Psoas muscle (tissue), 8 donors: ENCODE measurements around the gene MOCS1. TPM values are rescaled to one million over a fixed set of nuclear protein-coding genes. Genes with fewer than 3 reads are reported as not detected.
A peak's percentile ranks its signal among the peaks of the same experiment; 100 is the strongest.

Source experiments
- ATAC-seq, 4 donors: fragments of 200-7000 bp; cut with Tn5 transposase; one replicate each; pipeline ENCODE4 v1.9.1; 2020; ENCODE audit warnings: moderate library complexity in 3 of 4, mild to moderate bottlenecking in 2 of 4
- DNase-seq, 2 donors: peaks; one replicate each; pipeline ENCODE4 v3.0.0-alpha.2; 2020
- H3K27ac ChIP-seq: fragments of 200-600 bp; one replicate; pipeline ENCODE4 v1.8.0; 2022
- H3K27me3 ChIP-seq, 3 donors: fragments of 200-600 bp in 1 of 3; one replicate each; pipeline versions ENCODE4 v1.6.1 to v1.8.0; 2013 to 2022; ENCODE audit warnings: low read length in 2 of 3, mild to moderate bottlenecking in 2 of 3, moderate library complexity in 1 of 3; ENCODE audit not compliant: insufficient read depth in 3 of 3
- H3K36me3 ChIP-seq, 2 donors: fragments of 200-600 bp in 1 of 2; one replicate each; pipeline versions ENCODE4 v1.6.1 to v1.8.0; 2013 to 2022; ENCODE audit warnings: low read depth in 1 of 2, mild to moderate bottlenecking in 1 of 2, moderate library complexity in 1 of 2; ENCODE audit not compliant: insufficient read depth in 1 of 2
- H3K4me1 ChIP-seq: fragments of 200-600 bp; one replicate; pipeline ENCODE4 v1.8.0; 2022
- H3K4me3 ChIP-seq: fragments of 200-600 bp; one replicate; pipeline ENCODE4 v1.8.0; 2022; ENCODE audit warnings: mild to moderate bottlenecking
- H3K9me3 ChIP-seq: fragments of 200-600 bp; one replicate; pipeline ENCODE4 v1.8.0; 2022
- CTCF ChIP-seq: fragments of 200-600 bp; IDR thresholded peaks from one replicate; pipeline ENCODE4 v1.8.0; 2022; ENCODE audit warnings: antibody characterized with exemption
- WGBS, 3 donors: extraction: QIAGEN DNeasy Blood & Tissue Kit; methylation state at CpG; one replicate each; pipeline versions ENCODE4 v1.1.6 to v1.1.7; 2013; 5-methylcytosine and 5-hydroxymethylcytosine counted together
- intact Hi-C, 2 donors: fragments of 100-400 bp; cut with DNase I; formaldehyde crosslinking; loops; one replicate each; pipeline versions ENCODE4 v1.11.0 to v1.14.2; 2022
- polyA plus RNA-seq, 3 donors: library from polyadenylated mRNA; stranded (reverse); fragments of 200-250 nt; gene quantifications; one replicate each; pipeline ENCODE4 v1.2.3, GENCODE V29; 2013
- total RNA-seq, 4 donors: library from RNA; stranded (reverse); fragmentation: NEBNext Ultra II Directional in 2 of 4; extraction: Animal tissue kit (Norgen Biotek cat#: 25700) in 2 of 4; gene quantifications; one replicate each; pipeline versions ENCODE4 v1.2.1 to v1.2.4, GENCODE V29; 2021 to 2023
- donor health status: healthy with polysubstance abuse.
- donor health status: DM: no; HTN: no; CAD: no; lungs with moderate emphysema.
- donor health status: Bipolar disorder and iron deficiency.
- donor health status: healthy.
- donor health status: DM: yes; HTN: yes; CAD: no.
- donor health status: DM: no; HTN: no; CAD: no.
- donor health status: DM: no; HTN: no; CAD: no.
- donor health status: DM: yes; HTN: yes; CAD: no.

The MOCS1 gene
- total and polyA plus RNA-seq, 7 donors: 17.3 to 44.2 (median 32.5) TPM

- Histone ChIP-seq H3K27me3 (no peaks in the 10 kb centered on the region), H3K36me3 (peaks cover 0 to 53% of the 10 kb centered on the region in 2 donors), H3K4me3 (no peak overlapping the region), H3K27ac (no peak overlapping the region), H3K4me1 (peaks cover 24% of the 10 kb centered on the region), H3K9me3 (no peaks in the 10 kb centered on the region)
- intact Hi-C loops: loop anchor here (5.0 kb wide), 1 partner anchor 515 kb away; no protein-coding TSS in a partner anchor
- WGBS, 3 donors: 47 to 91% (median 69%) methylated on average over 4 of the region's 4 CpGs
- ATAC-seq: no peak
- DNase-seq: no peak
- no peak for TF ChIP-seq CTCF
Observed at GRCh38 chr6:39891976-39892375, 42.3 kb downstream of the MOCS1 start.

DNA sequence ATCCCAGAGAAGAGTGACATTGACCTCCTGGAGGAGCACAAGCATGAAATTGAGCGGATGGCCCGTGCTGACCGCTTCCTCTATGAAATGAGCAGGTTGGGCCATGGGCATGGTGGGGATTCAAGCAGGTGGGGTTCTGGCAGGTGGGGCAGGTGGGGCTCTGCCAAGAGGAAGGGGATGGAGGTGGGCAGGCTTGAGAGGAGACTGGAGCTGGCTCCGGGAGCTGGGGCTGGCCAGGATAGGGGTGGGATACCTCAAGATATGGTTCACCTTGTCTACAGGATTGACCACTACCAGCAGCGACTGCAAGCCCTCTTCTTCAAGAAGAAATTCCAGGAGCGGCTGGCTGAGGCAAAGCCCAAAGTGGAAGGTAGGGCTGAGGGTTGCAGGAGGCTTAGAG is 42.9 kb downstream of the MOCS1 start:
- intact Hi-C loops: loop anchor here (5.0 kb wide), 1 partner anchor 514 kb away; no protein-coding TSS in a partner anchor
- DNase-seq: no peak
- no peak overlapping the region for H3K27ac ChIP-seq
- H3K9me3 ChIP-seq: no peaks in the 10 kb centered on the region
- WGBS, 3 donors: 89 to 93% (median 92%) methylated on average over 6 of the region's 6 CpGs
- H3K27me3 ChIP-seq: no peaks in the 10 kb centered on the region
- H3K4me1 ChIP-seq: peaks cover 28% of the 10 kb centered on the region
- H3K36me3 ChIP-seq: peaks cover 0 to 47% of the 10 kb centered on the region in 2 donors
- TF ChIP-seq CTCF: no peak
- ATAC-seq: no peak
- H3K4me3 ChIP-seq: no peak overlapping the region

GRCh38 chr6:39889229-39889628 is 45.0 kb downstream of the MOCS1 start:
- no peaks in the 10 kb centered on the region for H3K27me3 ChIP-seq
- peak overlapping the region; percentile 83 for H3K27ac ChIP-seq
- peaks cover 0 to 30% of the 10 kb centered on the region in 2 donors for H3K36me3 ChIP-seq
- no peak overlapping the region for H3K4me3 ChIP-seq
- no peak for TF ChIP-seq CTCF
- intact Hi-C loops: loop anchor here in 1 of 2 donors (5.0 kb wide), 1 partner anchor 537 kb away; no protein-coding TSS in a partner anchor
- 52 to 73% (median 60%) methylated on average over 2 of the region's 2 CpGs for WGBS, 3 donors
- peaks cover 36% of the 10 kb centered on the region for H3K4me1 ChIP-seq
- ATAC-seq: no peak
- DNase-seq: no peak
- no peaks in the 10 kb centered on the region for H3K9me3 ChIP-seq

- H3K9me3 ChIP-seq: no peaks in the 10 kb centered on the region
- DNase-seq (peak; percentile 77 to 92), ATAC-seq (peak; percentile 85 to 93 (median 90))
- H3K36me3 ChIP-seq: peaks cover 0 to 24% of the 10 kb centered on the region in 2 donors
- TF ChIP-seq CTCF: no peak
- H3K4me3 ChIP-seq: no peak overlapping the region
- H3K4me1 ChIP-seq: peaks cover 41% of the 10 kb centered on the region
- 3 to 21% (median 15%) methylated on average over 12 to 14 of the region's 14 CpGs for WGBS, 3 donors
- H3K27me3 ChIP-seq: no peaks in the 10 kb centered on the region
- intact Hi-C loops: loop anchor here in 1 of 2 donors (5.0 kb wide), 1 partner anchor 536 kb away; no protein-coding TSS in a partner anchor
- H3K27ac ChIP-seq: peak overlapping the region; percentile 83
Observed at GRCh38 chr6:39887692-39888450, 46.4 kb downstream of the MOCS1 start.
